ENCODE data around the gene MIA2.

GRCh38 chr14:39435241-39435640, 201.5 kb downstream of the MIA2 start:
- no peak for TF ChIP-seq CTCF (IDR thresholded peaks at IDR 0.05)
- no peak for TF ChIP-seq POLR2AphosphoS5 (IDR thresholded peaks at IDR 0.05)
- no peak for TF ChIP-seq POLR2A (IDR thresholded peaks at IDR 0.05)

All from prostate gland (tissue), 2 donors.